CD4-positive, alpha-beta T cell treated with Interleukin-4 for 1 hour (primary cell): ENCODE measurements around the gene HIGD1A.

ENCODE experiments used
- DNase-seq, 2 donors: peaks; one replicate each; pipeline ENCODE4 v3.0.0-alpha.2; 2020 to 2022

HIGD1A gene

DNA sequence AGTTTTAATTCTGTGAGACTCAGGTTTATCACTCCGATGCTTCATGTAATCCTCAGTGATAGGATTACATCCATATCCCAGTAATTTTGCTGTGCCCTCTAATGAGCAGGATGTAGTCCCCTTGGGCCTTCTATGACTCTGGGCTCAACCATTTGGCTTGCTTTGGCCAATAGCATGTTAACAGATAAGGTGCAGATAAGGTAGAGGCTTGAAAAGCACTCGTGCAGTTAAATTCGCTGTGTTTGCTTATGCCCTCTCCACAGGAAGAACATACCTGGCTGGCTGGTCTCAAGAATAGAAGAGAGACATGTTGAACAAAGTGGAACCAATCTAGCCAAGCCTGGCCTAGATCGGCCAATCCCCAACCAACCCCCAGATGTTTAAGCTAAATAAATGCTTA, 51.3 kb downstream of the HIGD1A start:
- no peak for DNase-seq

DNA sequence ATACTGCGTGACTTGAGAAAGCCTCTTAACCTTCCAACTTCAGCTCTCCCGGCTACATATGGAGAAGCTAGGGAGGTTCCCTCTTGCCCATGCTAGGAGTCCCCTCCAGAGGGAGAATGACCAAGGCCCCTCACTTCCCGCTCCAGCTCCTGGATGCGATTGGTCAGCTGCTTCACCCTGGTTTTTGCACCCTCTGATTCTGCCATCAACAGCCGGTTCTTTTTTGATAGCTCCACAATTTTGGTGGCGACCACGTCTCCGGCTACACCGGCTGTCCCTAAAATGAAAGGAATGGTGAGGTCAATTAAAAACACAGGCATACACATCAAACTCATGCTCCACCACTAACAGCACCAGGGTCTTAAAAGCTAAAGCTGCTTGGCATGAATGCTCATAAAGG, 51.8 kb downstream of the HIGD1A start:
- DNase-seq, result no peak

DNA sequence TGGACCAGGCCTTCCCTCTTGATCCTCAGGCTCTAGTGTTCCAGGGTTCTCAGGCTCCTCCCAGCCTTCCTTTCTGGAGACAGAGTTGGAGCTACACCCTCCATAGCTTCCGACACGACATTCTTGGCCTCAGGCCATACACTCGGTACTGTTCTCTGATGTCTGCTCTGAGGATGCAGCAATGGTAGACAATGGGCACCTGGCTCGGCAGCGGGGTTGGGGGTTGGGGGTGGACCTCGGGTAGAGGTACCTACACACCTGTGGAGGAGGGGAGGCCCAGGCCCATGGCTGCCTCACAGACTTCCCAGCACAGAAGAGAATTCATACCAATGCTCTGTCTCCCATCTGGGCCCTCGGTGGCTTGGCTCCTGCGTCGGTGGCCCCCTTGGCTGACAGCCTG, 52.7 kb downstream of the HIGD1A start:
- DNase-seq, result no peak

DNA sequence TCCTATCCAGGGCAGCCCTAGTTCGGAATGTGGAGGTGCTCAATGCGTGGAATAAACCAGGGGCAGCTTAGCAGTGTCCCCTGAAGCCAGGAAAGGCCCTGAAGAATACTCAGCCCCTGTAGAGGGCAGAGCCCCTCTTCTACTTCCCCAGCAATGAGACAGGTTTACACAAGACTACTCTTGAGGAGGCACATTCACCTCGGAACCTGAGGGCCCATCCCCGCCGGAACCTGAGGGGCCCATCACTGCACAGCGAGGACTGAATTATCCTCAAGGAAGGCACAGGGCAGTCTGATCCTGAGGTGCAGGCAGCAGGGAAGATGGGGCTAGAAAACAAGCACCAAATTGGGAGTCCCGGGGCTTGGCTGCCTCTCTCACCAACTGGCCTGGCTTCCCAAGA, 53.5 kb downstream of the HIGD1A start:
- DNase-seq, result no peak

DNA sequence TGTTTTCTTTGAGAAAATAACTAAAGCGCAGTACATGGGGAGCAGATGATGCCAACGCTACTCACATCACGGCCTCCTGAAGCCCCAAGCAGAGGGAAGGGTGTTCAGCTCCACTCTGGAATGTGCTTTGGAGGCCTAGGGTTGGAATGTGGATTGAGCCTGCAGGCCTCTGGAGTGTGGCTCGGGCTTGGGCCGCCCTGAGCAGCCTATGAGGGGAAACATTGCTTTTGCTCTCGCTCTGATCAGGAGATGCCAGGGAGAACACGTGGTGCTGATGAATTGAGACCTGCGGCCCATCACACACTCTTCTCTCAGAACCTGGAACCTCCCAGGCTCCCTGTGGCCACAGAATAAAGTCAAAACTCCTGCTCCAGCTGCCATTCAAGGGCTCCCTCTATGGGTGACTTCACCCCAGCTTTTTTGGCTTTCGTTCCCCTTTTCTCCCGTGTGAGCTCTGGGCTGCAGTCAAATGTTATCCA, 54.5 kb downstream of the HIGD1A start:
- peak in 1 of 2 donors; percentile 14 for DNase-seq

DNA sequence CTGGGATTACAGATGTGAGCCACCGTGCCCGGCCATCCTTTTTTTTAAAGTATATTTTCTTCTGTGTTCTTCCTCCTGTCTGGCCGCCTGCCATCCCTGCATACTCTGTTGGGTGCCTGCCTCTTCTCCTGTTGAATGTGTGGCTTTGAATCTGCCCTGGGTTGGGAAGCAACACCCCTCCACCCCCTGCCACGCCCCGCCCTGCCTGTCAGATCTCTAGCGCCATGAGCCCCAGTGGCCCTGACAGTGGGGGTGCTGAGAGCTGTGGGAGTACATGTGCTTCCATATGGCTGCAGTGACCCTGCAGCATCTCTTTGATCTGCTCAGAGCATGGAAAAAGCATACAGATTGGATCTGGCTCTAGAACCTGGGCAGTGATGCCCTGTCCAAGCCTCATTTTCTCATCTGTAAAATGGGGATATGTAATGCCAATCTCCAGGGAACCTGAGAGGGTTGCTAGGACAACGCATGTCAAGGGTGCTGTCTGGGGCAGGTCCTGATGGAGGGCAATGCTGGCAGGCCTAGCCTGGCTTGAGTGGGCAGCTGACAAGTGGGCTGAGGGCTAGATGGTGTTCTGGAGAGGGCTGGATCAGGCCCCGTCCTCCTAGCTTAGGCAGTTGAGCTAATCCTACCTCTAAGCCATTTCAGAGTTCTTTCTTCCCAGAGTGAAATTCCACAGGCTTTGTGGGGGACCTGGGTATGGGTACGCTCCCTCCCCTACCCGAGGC, 55.1 kb downstream of the HIGD1A start:
- no peak for DNase-seq

DNA sequence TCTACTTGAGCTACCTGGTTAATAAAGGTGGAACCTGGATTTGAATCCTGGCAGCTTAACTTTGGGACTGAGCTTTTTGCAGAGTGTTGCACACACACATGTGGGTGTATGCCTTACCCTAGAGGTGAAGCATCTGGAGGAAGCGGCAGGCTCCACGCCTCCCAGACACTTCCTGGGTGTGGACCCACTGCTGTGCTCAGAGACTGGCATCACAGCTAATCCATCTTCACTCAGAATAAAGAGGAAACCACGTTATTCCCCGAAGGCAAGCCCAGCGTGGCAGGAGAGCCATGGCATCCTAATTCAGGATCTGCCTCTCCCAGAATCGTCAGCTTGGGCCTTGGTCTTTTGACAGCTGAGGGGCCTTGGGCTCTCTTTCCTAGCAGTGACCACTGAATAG, 56.7 kb downstream of the HIGD1A start:
- DNase-seq, result peak; percentile 40 to 43

DNA sequence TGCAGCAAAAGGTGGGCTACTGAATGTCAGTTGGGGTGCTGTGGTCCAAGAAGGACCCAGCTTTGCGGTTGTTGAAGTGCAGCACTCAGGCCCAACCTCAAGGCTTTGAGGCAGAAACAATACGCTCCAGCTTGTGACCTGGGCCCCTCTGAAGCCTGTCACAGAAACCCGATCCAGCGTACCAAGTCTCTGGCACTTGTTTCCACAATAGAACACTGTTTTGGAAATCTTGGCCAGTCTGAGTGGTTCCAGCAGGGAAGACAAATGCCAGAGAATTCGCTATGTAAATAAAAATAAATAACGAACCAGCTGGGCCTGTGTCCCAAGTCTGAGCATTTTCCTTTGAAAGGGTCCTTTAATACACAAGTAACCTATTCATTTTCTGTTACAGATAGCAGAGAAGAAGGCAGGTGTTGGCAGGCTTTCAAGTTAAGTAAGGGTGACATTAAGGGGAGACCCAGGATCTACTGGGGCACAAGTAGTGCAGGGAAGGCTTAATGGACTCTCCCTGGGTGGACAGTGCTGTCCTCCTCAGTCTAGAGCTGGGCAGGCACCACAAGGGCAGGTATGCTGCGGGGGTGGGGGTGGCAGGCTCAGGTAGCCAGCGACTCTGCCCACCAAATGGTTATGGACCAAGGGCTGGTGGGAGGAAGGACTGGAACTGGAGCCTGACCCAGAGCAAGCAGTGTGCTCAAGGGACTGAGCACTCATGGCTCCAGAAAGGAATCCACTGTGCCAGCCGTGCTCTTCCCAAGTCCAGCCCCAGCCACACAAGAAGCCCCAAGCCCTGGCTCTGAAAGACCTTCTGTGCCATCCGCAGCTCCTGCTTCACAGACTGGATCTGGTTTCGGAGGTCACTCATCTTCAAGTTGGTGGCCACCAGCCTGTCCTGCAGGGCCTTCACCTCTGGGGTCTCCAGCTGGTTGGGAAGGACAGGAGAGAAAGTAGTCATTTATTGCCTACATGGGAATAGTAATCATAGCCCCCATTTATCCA, 57.5 kb downstream of the HIGD1A start:
- DNase-seq, result no peak

DNA sequence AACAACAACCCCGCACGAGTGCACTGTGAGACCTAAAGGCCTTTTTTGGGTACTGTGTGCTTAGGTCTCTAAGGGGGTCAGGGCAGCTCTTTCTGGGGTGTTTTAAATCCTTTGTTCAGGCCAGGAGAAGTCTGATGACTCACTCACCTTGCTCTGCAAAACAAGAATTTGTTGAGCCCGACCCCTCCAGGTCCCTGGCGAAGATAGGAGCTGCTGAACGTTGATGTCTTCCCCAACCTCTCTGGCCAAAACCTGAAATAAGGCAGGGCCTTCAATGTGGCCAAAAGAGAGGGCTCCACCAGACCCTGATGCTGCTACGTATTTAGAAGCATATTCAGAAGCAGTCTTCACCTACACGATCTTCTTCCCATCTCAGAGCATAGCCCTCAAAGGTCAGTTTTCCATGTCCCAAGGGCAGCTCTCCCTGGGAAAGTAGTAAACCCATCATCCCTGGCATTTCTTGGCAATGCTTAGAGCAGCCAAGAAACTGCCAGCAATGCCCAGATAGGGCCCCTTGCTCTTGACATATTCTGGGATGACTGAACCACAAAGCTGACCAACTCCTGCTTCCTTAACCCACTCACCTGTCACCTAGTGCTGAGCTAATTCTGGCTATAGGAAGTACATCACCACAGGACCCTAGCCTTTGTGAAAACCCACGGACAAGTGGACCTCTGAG, 58.4 kb downstream of the HIGD1A start:
- DNase-seq, result no peak

DNA sequence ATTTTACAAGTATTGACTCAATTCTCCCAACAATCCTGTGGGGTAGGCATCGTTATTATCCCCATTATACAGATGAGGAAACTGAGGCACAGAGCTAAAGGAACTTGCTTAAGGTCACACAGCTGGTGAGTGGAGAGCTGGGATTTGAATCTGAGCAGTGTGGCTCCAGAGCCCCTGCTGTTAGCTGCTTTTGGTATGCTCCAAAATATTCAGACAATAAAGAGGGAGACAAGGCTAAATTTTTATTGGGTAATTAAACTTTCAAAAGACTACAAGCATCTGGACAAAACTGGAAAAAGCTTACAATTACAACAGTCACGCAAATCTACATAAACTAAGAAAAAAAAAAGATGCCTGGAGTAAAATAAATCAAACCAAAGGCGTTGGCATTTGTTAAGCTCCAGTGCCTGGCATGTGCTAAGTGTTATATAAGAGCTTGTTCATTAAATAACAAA, 59.0 kb downstream of the HIGD1A start:
- no peak for DNase-seq

DNA sequence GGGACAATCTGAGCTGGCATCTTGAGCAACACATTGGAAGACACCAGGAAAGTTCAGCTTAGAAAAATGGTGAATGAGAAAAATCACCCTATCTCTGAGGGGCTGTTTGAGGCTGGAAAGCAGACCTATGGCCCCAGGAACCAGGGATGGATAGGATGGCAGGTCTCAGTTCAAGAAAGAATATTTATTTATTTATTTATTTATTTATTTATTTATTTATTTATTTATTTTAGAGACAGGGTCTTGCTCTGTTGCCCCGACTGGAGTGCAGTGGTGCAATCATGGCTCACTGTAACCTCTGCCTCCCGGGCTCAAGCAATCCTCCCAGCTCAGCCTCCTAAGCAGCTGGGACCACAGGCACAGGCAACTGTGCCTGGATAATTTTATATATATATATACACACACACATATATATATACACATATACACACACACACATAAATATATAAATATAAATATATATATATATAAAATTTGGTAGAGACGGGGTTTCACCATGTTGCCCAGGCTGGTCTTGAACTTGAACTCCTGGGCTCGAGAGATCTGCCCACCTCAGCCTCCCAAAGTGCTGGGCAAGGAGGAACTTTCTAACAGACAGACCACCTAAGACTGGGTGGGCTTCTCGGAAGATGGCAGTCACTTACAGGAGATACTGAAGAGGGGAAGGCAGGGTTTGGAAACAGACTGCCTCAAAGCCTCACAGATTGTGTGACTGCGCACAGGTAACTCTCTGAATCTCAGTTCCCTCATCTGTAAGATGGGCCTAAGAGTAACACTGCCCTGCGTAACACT, 60.9 kb downstream of the HIGD1A start:
- no peak for DNase-seq

DNA sequence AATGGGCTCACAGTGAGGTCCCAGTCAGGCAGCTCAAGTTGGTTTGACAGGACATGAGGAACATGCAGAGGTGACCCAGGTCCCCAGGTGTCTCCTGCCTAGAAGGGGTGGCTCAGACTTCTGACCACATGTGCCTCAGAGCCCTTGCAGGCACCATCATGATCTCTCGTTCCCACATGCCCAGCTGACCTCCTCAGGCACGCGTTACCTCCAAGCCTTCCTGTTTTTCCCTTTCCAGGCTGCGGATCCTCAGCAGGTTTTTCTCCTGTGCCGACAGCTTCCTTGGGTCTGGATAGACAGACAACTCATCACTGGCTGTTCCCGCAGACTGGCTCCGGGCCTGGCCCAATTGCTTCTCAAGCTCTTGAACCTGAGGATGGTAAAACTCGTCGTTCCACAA, 61.6 kb downstream of the HIGD1A start:
- no peak for DNase-seq

DNA sequence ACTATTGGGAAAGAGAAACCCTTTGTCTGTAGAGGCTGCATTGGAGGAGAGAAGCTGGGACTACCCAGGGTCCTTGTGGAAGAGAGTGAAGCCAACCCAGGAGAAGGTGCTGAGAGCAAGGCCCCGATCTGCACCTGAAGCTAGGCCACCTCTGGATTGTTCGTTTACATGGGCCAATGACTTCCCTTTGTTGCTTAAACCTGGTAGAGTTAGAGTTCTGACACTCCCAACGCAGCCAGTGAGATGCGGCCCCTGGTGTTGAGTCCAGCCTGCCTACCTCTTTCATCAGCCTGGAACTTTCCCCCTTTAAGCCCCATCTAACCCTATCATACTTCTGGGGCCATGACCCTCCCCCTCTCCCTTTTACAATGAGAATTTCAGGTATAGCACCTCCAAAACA, 62.0 kb downstream of the HIGD1A start:
- no peak for DNase-seq

DNA sequence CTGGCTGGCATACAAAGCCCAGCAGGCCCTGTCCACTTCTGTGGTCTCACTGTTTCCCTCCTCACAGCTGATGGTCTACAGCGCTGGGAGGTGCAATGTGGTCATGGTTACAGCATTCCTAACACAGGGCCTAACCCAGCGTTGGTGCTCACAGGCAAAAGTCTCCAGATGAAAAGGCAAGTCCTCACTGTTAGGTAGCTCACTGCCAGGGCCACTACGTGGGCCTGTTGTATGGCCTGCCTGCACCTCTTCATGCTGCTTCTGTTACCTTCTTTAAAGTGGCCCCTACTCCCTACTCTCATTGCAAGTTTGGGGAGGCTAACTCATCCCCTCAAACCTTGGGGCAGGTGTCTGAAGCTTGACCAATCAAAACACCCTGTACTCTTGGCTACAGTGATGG, 62.5 kb downstream of the HIGD1A start:
- DNase-seq, result no peak

DNA sequence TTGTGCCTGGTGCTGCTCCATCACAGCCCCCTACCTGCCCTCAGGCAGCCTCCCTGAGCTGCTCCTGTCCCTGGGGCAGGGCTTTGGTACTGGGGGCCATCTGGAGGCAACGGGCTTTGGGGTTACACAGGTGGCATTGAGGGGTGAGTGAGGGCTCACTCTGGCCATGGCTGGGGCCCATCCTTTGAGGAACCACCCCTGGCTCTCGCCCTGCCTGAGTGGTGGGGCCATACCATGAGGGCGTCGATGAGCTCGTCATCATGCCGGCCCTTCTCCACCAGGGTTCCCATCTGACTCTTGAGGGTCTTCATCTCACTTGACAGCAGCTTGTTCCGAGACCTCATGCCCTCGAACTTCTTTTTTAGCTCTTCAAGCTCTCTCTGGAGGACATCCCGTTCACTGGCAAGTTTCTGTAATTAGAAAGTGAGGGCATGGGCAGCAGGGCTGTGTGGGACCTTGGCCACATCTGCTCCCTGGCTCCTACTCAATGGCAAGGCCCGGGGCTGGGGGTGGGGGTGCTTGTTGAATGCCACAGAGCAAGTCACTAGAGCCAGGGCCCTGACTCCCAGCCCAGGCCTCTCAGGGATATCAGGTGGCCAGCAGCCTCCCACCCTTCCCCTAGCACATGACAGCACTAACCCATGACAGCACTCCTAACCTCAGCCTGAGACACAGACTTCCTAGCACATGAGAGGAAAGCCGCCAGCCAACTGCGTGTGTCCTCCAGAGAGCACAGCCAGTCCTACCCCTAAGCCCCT, 64.7 kb downstream of the HIGD1A start:
- no peak for DNase-seq

DNA sequence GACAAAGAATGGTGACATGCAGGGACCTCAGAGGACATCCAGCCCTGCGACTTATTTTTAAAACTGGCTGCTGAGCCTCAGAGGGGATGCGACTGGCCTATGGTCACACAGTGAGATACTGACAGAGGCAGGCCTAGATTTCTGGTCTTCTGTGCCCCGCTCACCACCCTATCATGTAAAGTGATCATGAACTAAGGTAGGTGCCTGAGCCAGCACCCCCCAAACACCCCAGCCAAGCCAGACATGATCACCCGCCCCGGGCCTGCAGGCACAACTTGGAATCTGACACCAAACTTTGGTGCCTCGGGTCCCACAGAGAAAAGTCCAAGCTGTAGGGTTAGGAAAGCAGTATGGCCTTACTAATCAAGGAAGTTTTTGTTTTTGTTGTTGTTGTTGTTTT, 67.8 kb downstream of the HIGD1A start:
- no peak for DNase-seq

DNA sequence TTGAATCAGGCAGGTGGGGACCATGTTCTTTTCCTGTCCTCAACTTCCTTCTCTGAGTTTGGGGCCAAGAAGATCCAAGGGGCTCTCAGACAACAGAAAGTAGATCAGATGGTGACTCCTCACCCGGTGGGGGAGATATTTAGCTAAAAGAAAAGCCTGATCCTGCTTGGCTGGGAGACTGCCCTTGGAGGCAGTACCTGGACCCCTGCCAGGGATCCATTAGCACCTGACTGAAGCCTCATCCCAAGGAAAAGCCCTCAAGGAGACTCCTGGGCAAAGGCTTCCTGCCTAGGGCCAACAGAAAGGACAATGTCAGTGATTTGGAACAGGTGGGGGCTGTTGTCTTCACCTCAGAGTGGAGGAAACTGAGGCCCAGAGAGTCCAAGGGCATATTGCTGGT, 68.2 kb downstream of the HIGD1A start:
- DNase-seq, result no peak

DNA sequence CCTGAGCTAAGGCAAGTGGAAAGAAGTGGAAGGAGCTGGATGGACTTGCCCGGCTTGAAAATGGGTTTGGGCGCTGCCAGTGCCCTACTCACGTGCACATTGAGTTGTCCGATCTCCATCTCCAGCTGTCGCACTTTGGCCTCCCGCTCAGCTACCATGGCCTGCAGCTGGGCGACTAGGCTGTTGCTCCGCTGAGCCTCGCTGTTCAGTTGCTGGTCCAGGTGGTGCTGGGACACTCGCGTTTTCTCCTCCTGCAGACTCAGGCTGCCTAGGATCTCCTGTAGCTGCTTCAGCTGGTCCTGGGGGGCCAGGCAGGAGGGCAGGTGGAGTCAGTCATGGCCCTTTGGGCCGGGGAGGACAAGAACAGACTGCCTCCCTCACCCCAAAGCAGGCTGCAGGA, 68.7 kb downstream of the HIGD1A start:
- DNase-seq, result no peak

DNA sequence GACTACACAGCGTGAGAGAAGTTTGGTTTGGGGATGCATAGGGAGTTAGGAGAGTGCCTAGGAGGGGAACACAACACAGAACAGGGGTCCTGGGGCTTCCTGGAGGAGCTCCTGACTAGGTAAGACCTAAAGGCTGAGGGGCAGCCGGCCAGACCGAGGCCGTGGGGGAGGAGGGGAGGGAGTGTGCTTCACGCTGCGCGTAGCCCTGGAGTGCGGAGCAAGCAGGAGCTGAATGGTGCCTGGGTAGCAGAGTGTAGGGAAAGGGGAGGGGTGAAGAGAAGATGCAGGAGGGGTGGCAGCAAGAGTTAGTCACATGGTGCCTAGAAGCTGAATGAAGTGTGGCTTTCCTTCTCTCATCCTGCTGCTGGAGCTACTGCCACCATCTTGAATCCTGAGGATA, 69.3 kb downstream of the HIGD1A start:
- no peak for DNase-seq

DNA sequence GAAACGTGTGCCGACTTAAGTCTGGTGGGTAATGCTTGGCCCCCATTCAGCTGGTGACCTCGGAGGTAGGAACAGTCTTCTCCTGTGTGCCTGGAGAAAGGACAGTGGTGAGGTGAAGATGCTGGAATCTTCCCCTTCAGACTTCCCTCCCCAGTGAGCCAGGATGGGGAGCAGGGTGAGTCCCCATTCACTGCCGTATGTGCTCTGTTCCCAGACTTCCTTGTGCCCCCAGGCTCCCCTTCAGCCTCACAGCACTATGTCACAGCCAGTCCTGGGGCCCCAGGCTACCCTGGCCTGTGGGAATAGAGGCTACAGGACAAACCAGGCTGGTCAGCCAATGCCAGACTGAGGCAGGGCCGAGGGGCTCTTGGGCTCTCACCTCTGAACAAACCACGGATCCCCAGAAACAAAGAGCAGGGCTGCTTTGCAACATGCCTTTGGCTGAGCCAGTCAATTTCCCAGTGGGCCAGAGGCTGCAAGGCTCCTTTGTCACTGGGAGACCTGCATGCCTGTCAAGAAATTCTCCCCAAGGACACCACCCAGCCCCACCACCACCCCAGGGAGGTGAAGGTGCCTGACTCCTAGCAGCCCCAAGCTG, 69.9 kb downstream of the HIGD1A start:
- DNase-seq, result no peak
